Measurements from ENCODE around the gene SKA3.

SKA3 gene

GRCh38 chr13:21150013-21150412, 26.3 kb downstream of the SKA3 start:
- Histone ChIP-seq H3K9ac (ENCODE audit: low read length) (no peak overlapping the region), H3K9me3 (ENCODE audit: insufficient read depth, low read length) (no peaks in the 10 kb centered on the region), H4K20me1 (ENCODE audit: insufficient read depth, low read length) (0 out of 2 replicates have a peak, but pooled peaks cover 4% of the 10 kb centered on the region), H3K27me3 (ENCODE audit: low read depth, low read length) (no peaks in the 10 kb centered on the region), H3K27ac (ENCODE audit: low read length) (no peak overlapping the region), H3K79me2 (ENCODE audit: low read length) (peaks cover 15% of the 10 kb centered on the region), H3K36me3 (replicated peaks; ENCODE audit: low read depth, low read length) (peaks cover 36% of the 10 kb centered on the region), H3K4me3 (ENCODE audit: low read length) (no peak overlapping the region), H2AFZ (ENCODE audit: low read depth, low read length) (no peak overlapping the region), H3K4me2 (ENCODE audit: low read length) (no peak overlapping the region), H3K4me1 (ENCODE audit: low read length) (no peaks in the 10 kb centered on the region)
- TF ChIP-seq EZH2phosphoT487 (IDR thresholded peaks at IDR 0.05; ENCODE audit: low read depth) (no peak), CTCF (IDR thresholded peaks at IDR 0.05; ENCODE audit: low read depth, low read length) (no peak)

GRCh38 chr13:21149568-21149967, 26.8 kb downstream of the SKA3 start:
- Histone ChIP-seq H4K20me1 (ENCODE audit: insufficient read depth, low read length) (peaks cover 7% of the 10 kb centered on the region; the same call in 1 of the 2 replicates), H3K9ac (ENCODE audit: low read length) (no peak overlapping the region), H3K4me2 (ENCODE audit: low read length) (no peak overlapping the region), H3K4me1 (ENCODE audit: low read length) (no peaks in the 10 kb centered on the region), H2AFZ (ENCODE audit: low read depth, low read length) (no peak overlapping the region), H3K27me3 (ENCODE audit: low read depth, low read length) (no peaks in the 10 kb centered on the region), H3K79me2 (ENCODE audit: low read length) (peaks cover 19% of the 10 kb centered on the region), H3K9me3 (ENCODE audit: insufficient read depth, low read length) (no peaks in the 10 kb centered on the region), H3K36me3 (replicated peaks; ENCODE audit: low read depth, low read length) (peaks cover 33% of the 10 kb centered on the region), H3K27ac (ENCODE audit: low read length) (no peak overlapping the region), H3K4me3 (ENCODE audit: low read length) (no peak overlapping the region)
- TF ChIP-seq CTCF (IDR thresholded peaks at IDR 0.05; ENCODE audit: low read depth, low read length) (no peak), EZH2phosphoT487 (IDR thresholded peaks at IDR 0.05; ENCODE audit: low read depth) (no peak)

- Histone ChIP-seq H3K4me3 (ENCODE audit: low read length) (no peak overlapping the region), H3K36me3 (replicated peaks; ENCODE audit: low read depth, low read length) (peaks cover 30% of the 10 kb centered on the region), H4K20me1 (ENCODE audit: insufficient read depth, low read length) (peaks cover 11% of the 10 kb centered on the region; the same call in 1 of the 2 replicates), H3K27ac (ENCODE audit: low read length) (no peak overlapping the region), H3K27me3 (ENCODE audit: low read depth, low read length) (no peaks in the 10 kb centered on the region), H3K4me2 (ENCODE audit: low read length) (no peak overlapping the region), H3K9ac (ENCODE audit: low read length) (no peak overlapping the region), H3K79me2 (ENCODE audit: low read length) (peaks cover 28% of the 10 kb centered on the region), H2AFZ (ENCODE audit: low read depth, low read length) (no peak overlapping the region), H3K4me1 (ENCODE audit: low read length) (no peaks in the 10 kb centered on the region), H3K9me3 (ENCODE audit: insufficient read depth, low read length) (no peaks in the 10 kb centered on the region)
- no peak for TF ChIP-seq EZH2phosphoT487 (IDR thresholded peaks at IDR 0.05; ENCODE audit: low read depth)
- TF ChIP-seq CTCF (IDR thresholded peaks at IDR 0.05; ENCODE audit: low read depth, low read length): no peak
Measured at GRCh38 chr13:21148557-21149258, 27.6 kb downstream of the SKA3 start.

GRCh38 chr13:21147827-21148226, 28.5 kb downstream of the SKA3 start:
- Histone ChIP-seq H3K9ac (ENCODE audit: low read length) (no peak overlapping the region), H3K27ac (ENCODE audit: low read length) (no peak overlapping the region), H4K20me1 (ENCODE audit: insufficient read depth, low read length) (peaks cover 20% of the 10 kb centered on the region), H3K27me3 (ENCODE audit: low read depth, low read length) (no peaks in the 10 kb centered on the region), H3K79me2 (ENCODE audit: low read length) (peaks cover 37% of the 10 kb centered on the region), H2AFZ (ENCODE audit: low read depth, low read length) (no peak overlapping the region), H3K4me3 (ENCODE audit: low read length) (no peak overlapping the region), H3K9me3 (ENCODE audit: insufficient read depth, low read length) (no peaks in the 10 kb centered on the region), H3K4me2 (ENCODE audit: low read length) (no peak overlapping the region), H3K36me3 (replicated peaks; ENCODE audit: low read depth, low read length) (peaks cover 39% of the 10 kb centered on the region), H3K4me1 (ENCODE audit: low read length) (peaks cover 1% of the 10 kb centered on the region; the same call in 1 of the 2 replicates)
- TF ChIP-seq CTCF (IDR thresholded peaks at IDR 0.05; ENCODE audit: low read depth, low read length) (no peak), EZH2phosphoT487 (IDR thresholded peaks at IDR 0.05; ENCODE audit: low read depth) (no peak)
